Measurements from ENCODE around the gene PDHB.

DNA sequence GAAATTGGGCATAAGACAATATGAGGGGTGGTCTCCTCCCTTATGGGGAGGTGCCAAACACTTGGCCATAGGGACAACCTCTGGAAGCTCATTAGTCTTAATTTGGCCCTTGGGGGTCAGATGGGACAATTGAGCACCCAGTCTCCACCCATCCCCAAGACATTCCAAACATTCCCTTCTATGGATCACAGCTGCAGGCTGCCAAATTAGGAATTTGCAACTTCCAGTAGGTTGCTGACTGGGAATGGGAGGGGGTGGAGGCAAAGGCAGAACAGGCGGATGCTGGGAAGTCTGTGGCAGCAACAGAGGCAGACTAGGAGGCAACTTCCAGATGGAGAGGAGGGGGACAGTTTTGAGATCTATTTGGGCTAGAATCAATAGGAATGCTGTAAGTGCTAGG is 1.4 kb upstream of the PDHB start:
- TF ChIP-seq, protein P1, sequence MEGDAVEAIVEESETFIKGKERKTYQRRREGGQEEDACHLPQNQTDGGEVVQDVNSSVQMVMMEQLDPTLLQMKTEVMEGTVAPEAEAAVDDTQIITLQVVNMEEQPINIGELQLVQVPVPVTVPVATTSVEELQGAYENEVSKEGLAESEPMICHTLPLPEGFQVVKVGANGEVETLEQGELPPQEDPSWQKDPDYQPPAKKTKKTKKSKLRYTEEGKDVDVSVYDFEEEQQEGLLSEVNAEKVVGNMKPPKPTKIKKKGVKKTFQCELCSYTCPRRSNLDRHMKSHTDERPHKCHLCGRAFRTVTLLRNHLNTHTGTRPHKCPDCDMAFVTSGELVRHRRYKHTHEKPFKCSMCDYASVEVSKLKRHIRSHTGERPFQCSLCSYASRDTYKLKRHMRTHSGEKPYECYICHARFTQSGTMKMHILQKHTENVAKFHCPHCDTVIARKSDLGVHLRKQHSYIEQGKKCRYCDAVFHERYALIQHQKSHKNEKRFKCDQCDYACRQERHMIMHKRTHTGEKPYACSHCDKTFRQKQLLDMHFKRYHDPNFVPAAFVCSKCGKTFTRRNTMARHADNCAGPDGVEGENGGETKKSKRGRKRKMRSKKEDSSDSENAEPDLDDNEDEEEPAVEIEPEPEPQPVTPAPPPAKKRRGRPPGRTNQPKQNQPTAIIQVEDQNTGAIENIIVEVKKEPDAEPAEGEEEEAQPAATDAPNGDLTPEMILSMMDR (IDR thresholded peaks at IDR 0.05), result no peak
- TF ChIP-seq POLR2A (IDR thresholded peaks at IDR 0.05), result no peak
